Endometrial microvascular endothelial cells (primary cell): ENCODE results near the gene FYB1. TPM values are rescaled to one million over a fixed set of nuclear protein-coding genes. Genes with fewer than 3 reads are reported as not detected.
"Not testable (repeated sequence)": the region's sequence is repeated elsewhere in the genome, so short reads cannot be mapped to it uniquely, and the experiment has no call there.

Experiments used
- in situ Hi-C: cut with HindIII; loops from 2 replicates; pipeline ENCODE4 v1.10.0; 2017; ENCODE audit warnings: low sequenced_read_pairs, low pct_unique_long_range_greater_than_20kb; ENCODE audit errors: inconsistent ontology term
- total RNA-seq: library from RNA; depleted of rRNA; stranded (reverse); fragments of >200 nt; gene quantifications from one replicate; pipeline ENCODE4 v1.2.3, GENCODE V29; 2015; ENCODE audit errors: inconsistent ontology term

Gene FYB1, protein sequence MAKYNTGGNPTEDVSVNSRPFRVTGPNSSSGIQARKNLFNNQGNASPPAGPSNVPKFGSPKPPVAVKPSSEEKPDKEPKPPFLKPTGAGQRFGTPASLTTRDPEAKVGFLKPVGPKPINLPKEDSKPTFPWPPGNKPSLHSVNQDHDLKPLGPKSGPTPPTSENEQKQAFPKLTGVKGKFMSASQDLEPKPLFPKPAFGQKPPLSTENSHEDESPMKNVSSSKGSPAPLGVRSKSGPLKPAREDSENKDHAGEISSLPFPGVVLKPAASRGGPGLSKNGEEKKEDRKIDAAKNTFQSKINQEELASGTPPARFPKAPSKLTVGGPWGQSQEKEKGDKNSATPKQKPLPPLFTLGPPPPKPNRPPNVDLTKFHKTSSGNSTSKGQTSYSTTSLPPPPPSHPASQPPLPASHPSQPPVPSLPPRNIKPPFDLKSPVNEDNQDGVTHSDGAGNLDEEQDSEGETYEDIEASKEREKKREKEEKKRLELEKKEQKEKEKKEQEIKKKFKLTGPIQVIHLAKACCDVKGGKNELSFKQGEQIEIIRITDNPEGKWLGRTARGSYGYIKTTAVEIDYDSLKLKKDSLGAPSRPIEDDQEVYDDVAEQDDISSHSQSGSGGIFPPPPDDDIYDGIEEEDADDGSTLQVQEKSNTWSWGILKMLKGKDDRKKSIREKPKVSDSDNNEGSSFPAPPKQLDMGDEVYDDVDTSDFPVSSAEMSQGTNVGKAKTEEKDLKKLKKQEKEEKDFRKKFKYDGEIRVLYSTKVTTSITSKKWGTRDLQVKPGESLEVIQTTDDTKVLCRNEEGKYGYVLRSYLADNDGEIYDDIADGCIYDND
- not detected for total RNA-seq

DNA sequence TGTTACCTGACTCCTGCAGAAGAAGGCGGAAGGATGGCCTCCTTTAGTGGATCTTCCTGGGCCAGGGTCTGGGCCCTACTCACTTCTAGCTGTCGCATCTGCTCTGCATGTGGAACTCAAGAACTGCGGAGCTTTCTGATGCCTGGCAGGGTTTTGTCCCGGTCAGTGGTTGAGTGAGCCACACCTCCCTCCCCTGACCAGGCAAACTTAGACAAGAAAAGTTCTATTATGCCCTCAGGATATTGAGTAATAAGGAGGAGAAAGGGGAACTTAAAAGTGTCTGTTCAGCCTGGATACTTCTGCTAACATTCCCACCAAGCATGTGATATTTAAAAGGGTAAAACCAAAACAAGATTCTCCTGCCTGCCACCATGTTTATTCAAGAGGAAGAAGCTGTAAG lies at the start of gene FYB1:
Gene FYB1, minus strand, starts transcription at position 127 of the 400 bp plus-strand sequence. CDS start 16,603 bp downstream, outside the sequence.
- in situ Hi-C loops: no loop called here

DNA sequence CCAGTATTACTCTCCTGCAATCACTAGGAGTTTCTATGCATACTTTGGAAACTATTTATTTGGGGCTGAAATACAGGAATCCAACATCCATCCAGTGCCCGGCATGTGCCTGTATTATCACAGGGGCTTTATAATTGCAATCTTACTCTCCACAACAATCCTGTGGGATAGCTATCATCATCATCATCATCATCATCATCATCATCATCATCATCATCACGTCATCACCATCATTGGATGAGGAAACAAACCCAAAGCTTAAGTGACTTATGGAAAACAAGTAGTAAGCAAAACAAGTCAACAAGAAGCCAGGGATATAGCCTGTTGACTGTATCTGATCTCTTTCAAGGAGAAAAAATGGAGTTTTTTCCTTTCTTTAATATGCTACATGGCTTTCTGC lies 47.8 kb upstream of the FYB1 start:
- in situ Hi-C loops: no loop called here

DNA sequence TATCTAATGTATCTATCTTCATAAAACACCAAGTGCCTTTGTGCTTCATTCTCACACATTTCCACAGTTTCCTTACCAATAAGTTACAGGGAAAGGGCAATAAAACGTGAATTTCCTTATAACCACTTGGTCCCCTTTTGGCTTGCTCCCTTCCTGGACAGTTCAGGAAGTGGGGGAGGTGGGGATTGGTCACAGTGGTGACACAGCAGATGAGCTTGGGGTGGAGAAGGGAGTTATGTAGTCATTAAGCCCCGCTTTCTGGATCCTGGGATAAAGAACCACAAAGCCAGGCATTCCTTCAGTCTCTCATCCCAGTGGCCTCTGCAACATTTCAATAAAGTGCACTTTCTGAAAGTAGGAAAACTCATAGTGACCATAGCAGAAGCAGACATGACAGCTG lies 47.1 kb upstream of the FYB1 start:
- in situ Hi-C loops: no loop called here

DNA sequence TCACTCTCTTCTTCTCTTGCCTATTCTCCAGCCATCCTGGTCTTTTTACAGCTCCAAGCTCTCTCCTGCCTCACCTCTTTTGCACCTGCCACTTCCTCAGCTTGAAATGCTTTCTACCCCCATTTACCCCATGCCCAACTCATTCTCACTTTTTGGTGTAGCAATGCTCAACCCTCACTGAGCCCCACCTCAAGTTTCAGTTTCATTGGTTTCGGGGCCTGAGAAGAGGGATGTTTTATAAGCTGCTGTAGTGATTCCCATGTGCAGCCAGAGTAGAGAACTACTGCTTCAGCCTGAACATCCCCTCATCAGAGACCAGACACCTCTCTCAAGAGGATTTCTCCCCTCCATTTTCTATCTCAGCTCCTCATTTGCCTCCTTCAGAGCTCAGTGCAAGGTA lies 45.2 kb upstream of the FYB1 start:
- in situ Hi-C loops: no loop called here

DNA sequence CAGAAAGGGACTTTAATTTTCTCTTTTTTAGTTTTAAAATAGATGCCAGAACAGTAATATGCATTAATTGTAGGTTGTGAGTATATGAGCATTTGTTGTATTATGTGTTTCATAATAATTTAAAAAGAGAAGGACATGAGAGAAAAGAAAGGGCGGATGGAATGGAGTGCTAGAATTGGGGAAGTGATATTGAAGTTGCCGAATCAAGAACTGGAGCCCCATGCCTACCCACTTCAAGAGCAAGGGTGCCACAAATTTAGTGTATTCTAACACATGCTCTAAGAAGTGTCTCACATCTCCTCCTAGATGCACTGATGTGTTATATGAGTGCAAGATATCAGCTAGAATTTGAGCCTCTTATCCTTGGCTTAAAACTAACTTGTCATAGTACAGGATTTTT lies 43.6 kb upstream of the FYB1 start:
- in situ Hi-C loops: no loop called here

DNA sequence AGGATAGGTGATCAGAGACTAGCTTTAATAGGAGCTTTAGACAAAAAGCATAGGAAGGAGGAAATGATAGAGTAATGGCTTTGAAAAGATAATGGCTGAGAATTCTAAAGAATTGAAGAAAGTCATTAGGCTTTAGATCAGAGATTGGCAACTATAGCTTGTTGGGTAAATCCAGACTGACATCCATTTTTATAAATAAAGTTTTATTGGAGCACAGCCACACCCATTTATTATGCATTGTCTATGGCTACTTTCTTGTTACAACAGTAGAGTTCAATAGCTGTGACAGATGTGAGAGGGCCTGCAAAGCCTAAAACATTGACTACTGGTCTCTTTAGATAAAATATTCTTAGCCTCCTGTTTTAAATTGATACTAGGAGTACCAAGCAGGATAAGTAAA lies 40.7 kb upstream of the FYB1 start:
- in situ Hi-C loops: no loop called here

DNA sequence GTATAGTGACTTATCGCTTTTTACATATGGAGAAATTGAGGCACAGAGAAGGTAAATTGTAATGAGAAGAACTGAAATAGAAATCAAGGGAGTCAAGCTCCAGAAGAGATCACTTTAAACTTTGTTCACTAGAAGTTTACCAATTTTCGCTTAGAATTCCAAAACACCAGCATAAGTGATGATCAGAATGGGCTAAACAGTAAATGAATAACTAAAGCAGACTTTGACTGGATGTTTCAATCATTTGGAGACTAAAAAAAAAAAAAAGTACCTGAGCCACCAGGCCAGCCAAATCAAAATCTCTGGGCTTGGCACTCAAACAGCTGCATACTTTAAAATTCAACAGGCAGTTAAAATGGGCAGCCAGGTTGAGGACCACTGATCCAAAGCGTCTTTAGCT lies 38.2 kb upstream of the FYB1 start:
- in situ Hi-C loops: no loop called here

DNA sequence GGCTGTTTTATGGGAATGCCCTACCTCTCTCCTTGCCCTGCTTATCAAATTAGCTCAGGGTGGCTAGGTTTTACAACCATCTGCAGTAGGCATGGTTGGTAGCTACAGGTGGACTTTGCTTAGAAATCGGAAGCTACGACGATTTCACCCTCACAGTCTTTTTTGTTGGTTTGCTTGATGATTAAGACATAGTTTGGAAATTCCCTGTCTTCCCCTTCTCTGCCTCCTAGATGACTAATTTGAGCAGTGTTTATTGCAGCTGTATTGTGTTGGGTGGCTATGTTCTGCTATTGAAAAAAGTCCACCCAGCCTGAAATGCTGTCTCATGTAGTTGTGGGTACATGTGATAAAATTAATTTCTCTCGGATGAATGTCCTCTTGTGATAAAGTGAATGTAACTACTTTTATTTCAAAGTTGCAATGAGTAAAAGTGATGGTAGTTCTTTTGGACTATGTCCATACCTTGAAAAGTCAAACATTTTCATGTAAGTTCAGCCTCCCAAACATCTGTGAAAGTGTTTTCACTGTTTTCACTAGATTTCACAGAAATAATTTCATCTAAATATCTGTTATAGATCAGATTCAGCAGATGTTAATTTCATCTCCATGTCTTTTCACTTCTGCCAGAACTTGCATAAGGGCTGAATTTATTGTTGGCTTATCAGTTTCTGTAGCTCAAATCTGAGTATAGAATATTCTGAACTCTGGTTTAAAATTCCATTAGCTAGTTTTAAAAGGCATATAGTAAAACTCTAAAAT lies 37.3 kb upstream of the FYB1 start:
- in situ Hi-C loops: no loop called here

DNA sequence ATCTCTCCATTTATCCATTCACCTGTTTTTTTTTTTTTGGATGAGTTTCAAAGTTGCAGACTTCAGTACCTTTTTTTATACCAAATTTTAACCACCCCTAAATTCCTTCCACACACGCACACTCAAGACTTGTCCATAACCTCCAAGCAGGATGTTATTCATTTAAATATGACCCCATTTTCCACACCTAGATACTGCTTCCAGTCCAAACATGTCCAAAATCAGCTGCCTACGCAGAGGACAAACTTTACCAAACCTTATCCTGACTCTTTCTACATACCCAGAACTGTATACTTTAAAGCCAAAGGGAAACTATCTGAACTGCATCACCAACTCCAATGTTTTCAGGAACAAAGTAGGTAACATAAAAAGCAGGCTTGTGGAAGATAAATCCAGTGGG lies 36.0 kb upstream of the FYB1 start:
- in situ Hi-C loops: no loop called here

DNA sequence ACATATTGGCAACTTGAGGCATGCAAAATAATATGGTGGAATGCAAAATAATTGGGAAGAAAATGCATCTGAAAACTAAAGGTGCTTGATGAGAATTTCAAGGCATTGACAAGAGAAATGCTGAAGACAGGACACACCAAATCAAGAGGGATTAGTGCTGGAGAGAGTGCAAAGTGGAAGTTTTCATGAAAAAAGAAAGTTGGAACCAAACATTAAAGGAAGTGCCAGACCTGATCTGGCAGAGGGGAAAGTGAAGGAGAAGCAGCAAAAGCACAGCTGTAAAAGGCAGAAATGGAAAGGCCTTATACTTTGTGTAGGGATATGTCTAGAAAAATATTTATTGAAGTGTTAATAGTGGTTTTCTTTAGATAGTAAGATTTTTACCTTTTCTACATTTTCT lies 35.3 kb upstream of the FYB1 start:
- in situ Hi-C loops: no loop called here

DNA sequence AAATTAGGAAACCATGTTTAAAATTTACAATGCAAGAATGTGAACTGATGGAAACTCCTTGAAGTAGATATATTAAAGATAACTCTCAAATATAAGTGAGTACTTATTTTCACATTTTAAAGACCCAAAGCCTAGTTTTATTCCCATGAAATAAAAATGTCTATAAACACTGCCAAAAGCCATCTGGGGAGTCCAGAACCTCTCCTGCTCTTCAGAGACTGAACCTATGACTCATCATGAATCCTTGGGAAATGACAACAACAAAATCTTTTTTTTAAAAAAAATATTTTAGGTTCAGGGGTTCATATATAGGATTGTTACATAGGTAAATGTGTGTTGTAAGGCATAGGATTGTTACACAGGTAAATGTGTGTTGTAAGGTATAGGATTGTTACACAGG lies 33.8 kb upstream of the FYB1 start:
- in situ Hi-C loops: no loop called here

DNA sequence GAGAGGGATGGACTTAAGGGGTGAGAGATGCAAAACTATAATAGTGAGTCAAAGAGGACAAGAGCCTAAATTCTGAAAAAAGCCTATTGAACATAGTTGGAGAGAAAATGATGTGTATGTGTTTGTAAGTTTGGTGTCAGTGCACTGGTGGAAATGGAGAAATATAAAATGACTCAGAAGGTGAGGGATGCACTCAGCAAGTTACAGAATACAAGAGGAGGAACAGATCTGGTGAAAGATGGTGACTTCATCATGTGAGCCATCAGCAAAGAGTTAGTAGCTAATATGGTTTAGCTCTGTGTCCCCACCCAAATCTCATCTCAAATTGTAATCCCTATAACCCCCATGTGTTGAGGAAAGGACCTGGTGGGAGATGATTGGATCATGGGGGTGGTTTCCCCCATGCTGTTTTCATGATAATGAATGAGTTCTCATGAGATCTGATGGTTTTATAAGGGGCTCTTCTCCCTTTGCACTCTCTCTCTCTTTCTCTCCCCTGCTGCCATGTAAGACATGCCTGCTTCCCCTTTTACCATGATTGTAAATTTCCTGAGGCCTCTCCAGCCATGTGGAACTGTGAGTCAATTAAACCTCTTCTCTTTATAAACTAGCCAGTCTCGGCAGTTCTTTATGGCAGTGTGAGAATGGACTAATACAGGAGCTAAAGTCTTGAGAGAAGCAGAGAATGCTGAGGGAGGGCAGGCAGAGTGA lies 30.4 kb upstream of the FYB1 start:
- in situ Hi-C loops: no loop called here

DNA sequence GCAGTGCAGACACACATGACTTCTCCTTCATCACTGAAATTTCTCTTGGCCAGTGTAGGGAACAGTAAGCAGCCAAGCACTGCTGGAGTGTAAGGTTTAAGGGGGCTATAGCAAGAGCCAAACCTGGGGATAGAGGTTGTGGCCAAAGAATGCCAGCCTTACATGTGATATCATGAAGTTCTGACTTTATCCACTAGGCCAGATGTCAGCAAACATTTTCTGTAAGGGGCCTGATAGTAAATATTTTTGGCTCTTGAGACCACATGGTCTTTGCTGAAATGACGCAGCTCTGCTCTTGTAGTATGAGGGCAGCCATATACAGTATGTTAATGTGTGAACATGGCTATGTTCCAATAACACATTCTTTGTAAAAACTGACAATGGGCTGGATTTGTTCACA lies 29.7 kb upstream of the FYB1 start:
- in situ Hi-C loops: no loop called here

DNA sequence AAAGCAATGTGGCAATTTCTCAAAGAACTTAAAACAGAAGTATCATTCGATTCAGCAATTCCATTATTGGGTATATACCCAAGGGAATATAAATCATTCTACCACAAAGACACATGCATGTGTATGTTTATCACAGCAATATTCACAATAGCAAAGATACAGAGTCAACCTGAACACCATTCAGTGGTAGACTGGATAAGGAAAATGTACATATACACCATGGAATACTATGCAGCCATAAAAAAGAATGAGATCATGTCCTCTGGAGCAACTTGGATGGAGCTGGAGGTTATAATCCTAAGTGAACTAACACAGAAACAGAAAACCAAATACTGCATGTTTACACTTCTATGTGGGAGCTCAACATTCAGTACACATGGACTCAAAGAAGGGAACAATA lies 21.4 kb upstream of the FYB1 start:
- in situ Hi-C loops: no loop called here

DNA sequence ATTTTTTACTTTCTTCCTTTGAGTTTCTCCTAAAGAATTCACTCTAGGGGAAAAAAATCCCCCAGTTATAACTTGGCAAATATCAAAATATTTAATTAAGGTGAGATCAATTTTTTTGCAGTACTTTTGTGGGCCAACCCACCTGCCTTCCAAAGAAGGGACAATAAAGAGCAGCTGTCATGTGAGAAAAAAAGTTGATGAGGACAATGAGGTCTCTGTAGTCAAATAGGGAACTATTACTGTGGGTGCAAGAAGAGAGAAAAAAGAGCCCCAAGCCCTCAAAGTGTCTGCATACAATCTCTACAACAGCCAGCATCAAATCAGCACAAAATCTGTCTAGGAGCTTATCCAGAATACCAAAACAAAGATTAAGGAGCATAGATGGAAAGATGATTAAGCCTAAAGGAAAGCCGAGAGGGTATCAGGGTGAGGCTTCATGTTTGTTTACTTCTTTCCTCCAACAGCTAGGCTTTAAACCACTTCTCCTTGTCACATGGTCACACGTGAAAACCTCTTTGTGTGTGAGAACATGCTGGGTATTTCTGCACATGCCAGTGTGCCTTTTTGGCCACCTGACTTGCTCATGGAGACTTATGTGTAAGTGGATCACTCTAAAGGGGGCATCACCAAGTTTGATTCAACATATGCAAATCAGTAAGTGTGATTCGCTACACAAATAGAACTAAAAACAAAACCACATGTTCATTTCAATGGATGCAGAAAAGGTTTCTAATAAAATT lies 19.2 kb upstream of the FYB1 start:
- in situ Hi-C loops: no loop called here

DNA sequence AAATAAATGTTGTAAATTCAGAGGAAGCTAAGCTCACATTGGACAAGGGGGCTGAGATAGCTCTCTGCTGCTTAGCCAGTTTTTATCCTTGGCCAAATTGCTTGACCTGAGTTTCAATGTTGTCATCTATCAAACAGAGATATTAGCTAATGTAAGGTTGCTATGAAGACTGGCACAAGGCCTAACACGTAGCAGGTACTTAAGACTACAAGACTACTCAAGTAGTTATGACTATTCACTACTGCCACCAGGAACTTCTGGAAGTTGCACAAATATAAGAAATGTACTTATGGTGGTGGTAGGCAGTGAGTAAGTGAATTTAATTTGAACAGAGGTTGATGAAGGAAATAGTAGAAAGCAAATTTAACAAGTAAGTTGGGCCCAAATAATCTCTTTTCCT lies 17.4 kb upstream of the FYB1 start:
- in situ Hi-C loops: no loop called here

DNA sequence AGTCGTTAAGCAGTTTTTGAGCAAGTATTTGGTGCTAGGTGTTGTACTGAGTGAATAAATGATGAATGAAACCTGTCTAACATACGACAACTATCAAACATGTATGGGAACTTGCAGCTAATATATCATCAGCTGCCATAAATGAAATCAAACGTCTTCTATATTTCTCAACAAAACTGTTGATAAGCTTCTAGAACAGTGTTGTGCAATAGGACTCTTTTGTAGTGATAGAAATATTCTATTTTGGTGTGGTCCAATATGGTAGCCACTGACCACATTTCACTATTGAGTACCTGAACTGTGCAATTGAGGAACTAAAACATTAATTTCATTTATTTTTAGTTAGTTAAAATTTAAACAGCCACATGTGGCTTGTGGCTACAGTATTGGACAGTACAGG lies 16.3 kb upstream of the FYB1 start:
- in situ Hi-C loops: no loop called here

DNA sequence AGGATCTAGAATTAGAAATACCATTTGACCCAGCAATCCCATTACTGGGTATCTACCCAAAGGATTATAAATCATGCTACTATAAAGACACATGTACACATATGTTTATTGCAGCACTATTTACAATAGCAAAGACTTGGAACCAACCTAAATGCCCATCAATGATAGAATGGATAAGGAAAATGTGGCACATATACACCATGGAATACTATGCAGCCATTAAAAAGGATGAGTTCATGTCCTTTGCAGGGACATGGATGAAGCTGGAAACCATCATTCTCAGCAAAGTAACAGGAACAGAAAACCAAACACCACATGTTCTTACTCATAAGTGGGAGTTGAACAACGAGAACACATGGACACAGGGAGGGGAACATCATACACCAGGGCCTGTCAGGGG lies 15.1 kb upstream of the FYB1 start:
- in situ Hi-C loops: not testable (repeated sequence)
